GM12878 (cell line): ENCODE results near the gene COL9A3. TPM values are rescaled to one million over a fixed set of nuclear protein-coding genes. Genes with fewer than 3 reads are reported as not detected.

ENCODE experiments used
- ATAC-seq: fragments of 200-7000 bp; cut with Tn5 transposase; 3 replicates; pipeline ENCODE4 v1.9.1; 2020; ENCODE audit warnings: mild to moderate bottlenecking, moderate library complexity
- BruUV-seq: library from RNA; stranded (reverse); fragments of 400-500 nt; replicated peaks from 2 replicates; lab custom pipeline; 2021; lab: Mats Ljungman, UMichigan
- CTCF ChIA-PET: fragments of 300-600 bp; sonication (Branson Sonifier 250); formaldehyde crosslinking; extraction: SDS; loops from one replicate; lab custom pipeline; 2021; ENCODE audit warnings: inconsistent platforms; lab: Yijun Ruan, JAX
- POLR2A ChIA-PET: fragments of 350-600 bp; formaldehyde crosslinking; extraction: SDS; loops from one replicate; lab custom pipeline; 2021; ENCODE audit warnings: inconsistent platforms; lab: Charles Lee
- RAD21 ChIA-PET: fragments of 300-600 bp; sonication (Branson Sonifier 250); formaldehyde crosslinking; loops from one replicate; lab custom pipeline; 2023; ENCODE audit warnings: antibody characterized with exemption; ENCODE audit not compliant: unreplicated experiment; lab: Charles Lee
- SMC1A ChIA-PET: fragments of 300-600 bp; sonication (Branson Sonifier 250); formaldehyde crosslinking; loops from one replicate; lab custom pipeline; 2023; ENCODE audit not compliant: unreplicated experiment, uncharacterized antibody; lab: Charles Lee
- DNase-seq: peaks from one replicate; pipeline ENCODE4 v3.0.0-alpha.2; 2011; ENCODE audit warnings: low read depth, low spot score
- FAIRE-seq: peaks from 3 replicates; lab custom pipeline; 2011; peaks lifted over from hg19 to GRCh38; lab: Jason Lieb, UNC
- H2AFZ ChIP-seq: 2 replicates; pipeline ENCODE4 v1.6.0; 2011; ENCODE audit warnings: low read depth, low read length, control low read depth; ENCODE audit not compliant: control insufficient read depth
- H3K27ac ChIP-seq: 2 replicates; pipeline ENCODE4 v1.5.1; 2011; ENCODE audit warnings: control low read depth; ENCODE audit not compliant: control insufficient read depth, insufficient read depth
- H3K27me3 ChIP-seq, 2 experiments: replicated peaks in 1 of 2; 2 replicates each; pipeline versions ENCODE4 v1.6.0 to v1.6.1; 2011; ENCODE audit warnings: low read length in 1 of 2; ENCODE audit not compliant: control insufficient read depth in 2 of 2, insufficient read depth in 2 of 2
- H3K36me3 ChIP-seq, 2 experiments: 2 replicates each; pipeline ENCODE4 v1.5.1; 2011; ENCODE audit warnings: low read length in 1 of 2; ENCODE audit not compliant: control insufficient read depth in 2 of 2, insufficient read depth in 2 of 2
- H3K4me1 ChIP-seq: 2 replicates; pipeline ENCODE4 v1.6.1; 2011; ENCODE audit warnings: mild to moderate bottlenecking, low read length, moderate library complexity, mixed read lengths; ENCODE audit not compliant: control insufficient read depth, insufficient read depth
- H3K4me2 ChIP-seq: 2 replicates; pipeline ENCODE4 v1.6.0; 2011; ENCODE audit warnings: control low read depth; ENCODE audit not compliant: control insufficient read depth, insufficient read depth
- H3K4me3 ChIP-seq: fragments of 200-600 bp; sonication (generic); 2 replicates; pipeline ENCODE4 v1.5.1; 2016
- H3K79me2 ChIP-seq: 2 replicates; pipeline ENCODE4 v1.6.0; 2011; ENCODE audit warnings: low read length; ENCODE audit not compliant: control insufficient read depth, insufficient read depth
- H3K9ac ChIP-seq: 2 replicates; pipeline ENCODE4 v1.8.0; 2011; ENCODE audit warnings: low read length, control low read depth, mixed read lengths; ENCODE audit not compliant: control insufficient read depth, insufficient read depth
- H3K9me3 ChIP-seq: replicated peaks from 3 replicates; pipeline ENCODE4 v1.5.1; 2011; ENCODE audit warnings: mild to moderate bottlenecking, low read length; ENCODE audit not compliant: control insufficient read depth, insufficient read depth
- H4K20me1 ChIP-seq: 2 replicates; pipeline ENCODE4 v1.6.0; 2011; ENCODE audit not compliant: control insufficient read depth, insufficient read depth
- FOXM1 ChIP-seq: IDR thresholded peaks from 2 replicates; pipeline ENCODE4 v1.6.1; 2012; ENCODE audit warnings: low read depth, mild to moderate bottlenecking, inconsistent platforms, low read length, moderate library complexity
- IKZF2 ChIP-seq, 2 experiments: fragments of 450-650 bp; IDR thresholded peaks; 2 replicates each; pipeline ENCODE4 v1.6.1; 2017; ENCODE audit warnings: mild to moderate bottlenecking in 2 of 2, moderate library complexity in 2 of 2
- MEF2A ChIP-seq: IDR thresholded peaks from 2 replicates; pipeline ENCODE4 v1.6.1; 2011; ENCODE audit warnings: low read depth, mild to moderate bottlenecking, low read length, moderate library complexity; ENCODE audit not compliant: insufficient read depth
- NR2C2 ChIP-seq: IDR thresholded peaks from 2 replicates; pipeline ENCODE4 v1.6.1; 2011; ENCODE audit warnings: borderline replicate concordance, low read depth; ENCODE audit not compliant: control insufficient read depth, insufficient read length
- RUNX3 ChIP-seq: IDR thresholded peaks from 2 replicates; pipeline ENCODE4 v1.6.1; 2012; ENCODE audit warnings: low read length, inconsistent platforms
- SIX5 ChIP-seq: IDR thresholded peaks from 2 replicates; pipeline ENCODE4 v1.6.1; 2011; ENCODE audit warnings: mild to moderate bottlenecking, low read depth, low read length, moderate library complexity; ENCODE audit not compliant: severe bottlenecking
- SP1 ChIP-seq: IDR thresholded peaks from one replicate; pipeline ENCODE4 v1.6.1; 2011; ENCODE audit warnings: low read depth, low read length
- STAT1 ChIP-seq: fragments of 450-650 bp; conservative IDR thresholded peaks from 2 replicates; pipeline ENCODE4 v1.6.1; 2014; ENCODE audit warnings: antibody characterized with exemption, mild to moderate bottlenecking
- ZNF384 ChIP-seq: IDR thresholded peaks from 2 replicates; pipeline ENCODE4 v1.6.1; 2012; ENCODE audit warnings: low read depth, mild to moderate bottlenecking, low read length, improper control_type of control experiment, borderline replicate concordance
- ZNF687 ChIP-seq: fragments of 450-650 bp; IDR thresholded peaks from 2 replicates; pipeline ENCODE4 v1.6.1; 2017; ENCODE audit warnings: mild to moderate bottlenecking, moderate library complexity
- ZSCAN29 ChIP-seq: fragments of 450-650 bp; IDR thresholded peaks from 2 replicates; pipeline ENCODE4 v1.6.1; 2017; ENCODE audit warnings: mild to moderate bottlenecking, moderate library complexity
- WGBS: methylation state at CpG from one replicate; pipeline ENCODE4 v1.1.6; 2016; ENCODE audit warnings: low lambda C conversion rate; ENCODE audit not compliant: insufficient replicate concordance, insufficient coverage; ENCODE audit errors: missing lambda C conversion rate; 5-methylcytosine and 5-hydroxymethylcytosine counted together
- in situ Hi-C: fragments of 300-500 bp; cut with MboI; formaldehyde crosslinking; loops from 9 replicates; pipeline ENCODE4 v1.14.3; 2018; ENCODE audit warnings: mixed read lengths
- intact Hi-C: fragments of 100-400 bp; cut with micrococcal nuclease; formaldehyde crosslinking; loops from one replicate; pipeline ENCODE4 v1.14.2; 2022; ENCODE audit not compliant: unreplicated experiment
- polyA plus RNA-seq, 11 experiments: library from polyadenylated mRNA; depleted of rRNA in 4 of 11; unstranded in 6 of 11; stranded (reverse) in 5 of 11; fragments of >200 nt; fragmentation: Nextera tagmentation in 4 of 11; fragmentation: Illumina TruSeq in 1 of 11; extraction: Ambion mirVana in 4 of 11; extraction: Trizol in 1 of 11; gene quantifications; 1 replicate in 1 of 11; 2 replicates in 10 of 11; pipeline versions ENCODE4 v1.2.1 to v1.2.3, GENCODE V29; 2011 to 2016; ENCODE audit warnings: inconsistent platforms in 2 of 11, missing spikeins in 2 of 11, low read depth in 1 of 11
- total RNA-seq, 4 experiments: library from RNA; depleted of rRNA in 3 of 4; stranded (reverse); fragments of >200 nt in 3 of 4; fragmentation: Illumina TruSeq in 1 of 4; extraction: Trizol in 1 of 4; gene quantifications; 2 replicates each; pipeline versions ENCODE4 v1.2.1 to v1.2.3, GENCODE V29; 2013 to 2021

The COL9A3 gene
- total and polyA plus RNA-seq, 10 of the 15 experiments (the other 5 are each of a cell fraction or from before 2014, with no cell fraction given), result 0.09 to 1.7 (median 0.63) TPM; not detected in 1

- TF ChIP-seq NR2C2 (no peak), STAT1 (no peak), IKZF2 (IDR thresholded peaks at IDR 0.05) (no peak), SIX5 (no peak), ZNF687 (no peak), FOXM1 (no peak)
- TF ChIP-seq, all 136 proteins: peak for 0
These were observed 63.5 kb downstream of the COL9A3 start (continued) for GRCh38 chr20:62880147-62880934.

GRCh38 chr20:62880935-62881661, 64.2 kb downstream of the COL9A3 start:
- Histone ChIP-seq H3K4me2 (no peak overlapping the region), H3K9ac (no peak overlapping the region), H3K36me3 (no peaks in the 10 kb centered on the region; a peak in 1 of 4 replicates), H2AFZ (no peak overlapping the region), H3K4me1 (no peaks in the 10 kb centered on the region), H4K20me1 (no peaks in the 10 kb centered on the region; the same call in 1 of the 2 replicates), H3K27me3 (no peaks in the 10 kb centered on the region), H3K79me2 (no peaks in the 10 kb centered on the region), H3K9me3 (no peaks in the 10 kb centered on the region), H3K4me3 (no peak overlapping the region), H3K27ac (no peak overlapping the region)
- CTCF ChIA-PET, result no interaction called here
- no peak for TF ChIP-seq MEF2A
- no peak for TF ChIP-seq ZSCAN29
- no peak for TF ChIP-seq RUNX3
- TF ChIP-seq ZNF384, result no peak
- no peak for TF ChIP-seq SP1
- no peak for TF ChIP-seq STAT1
- intact Hi-C loops (no loop called here), in situ Hi-C loops (no loop called here)
- no TSS peak for BruUV-seq
- SMC1A ChIA-PET, result no interaction called here
- no peak for FAIRE-seq
- POLR2A ChIA-PET, result no interaction called here
- no peak for ATAC-seq
- no peak for DNase-seq
- RAD21 ChIA-PET, result no interaction called here
- 95% methylated on average over 38 of the region's 45 CpGs for WGBS
